ENCODE data around the gene CBR1. TPM values are rescaled to one million over a fixed set of nuclear protein-coding genes. Genes with fewer than 3 reads are reported as not detected.

Gene CBR1
- polyA plus RNA-seq, 3 donors from 2014 or later, result 60.1 to 69.6 (median 62.1) TPM

DNA sequence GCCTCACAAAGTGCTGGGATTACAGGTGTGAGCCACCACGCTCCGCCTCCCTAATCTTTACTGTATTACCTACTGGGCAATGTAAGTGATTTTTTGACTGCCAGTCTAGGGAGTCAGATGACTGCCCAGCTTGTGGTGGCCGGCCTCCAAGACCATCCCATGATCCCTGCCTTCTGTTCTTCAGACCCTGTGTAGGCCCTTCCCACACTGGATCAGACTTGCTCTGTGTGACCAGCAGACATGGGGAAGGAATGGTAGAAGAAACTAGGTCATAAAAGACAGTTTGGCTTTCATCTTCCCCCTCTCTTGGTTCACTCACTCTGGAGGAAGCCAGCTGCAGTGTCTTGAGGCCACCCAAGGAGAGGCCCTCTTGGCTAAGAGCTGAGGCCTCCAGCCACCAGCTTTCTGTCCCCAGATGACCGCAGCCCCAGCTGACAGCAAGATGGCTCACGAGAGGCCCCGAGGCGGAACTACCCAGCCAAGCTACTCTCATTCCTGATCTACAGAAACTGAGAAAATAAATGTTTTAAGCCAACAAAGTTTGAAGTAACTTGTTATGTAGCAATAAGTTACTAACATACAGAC lies 50.6 kb downstream of the CBR1 start:
- Mint-ChIP-seq H3K27ac (no peak overlapping the region), H3K4me1 (peaks cover under 1% of the 10 kb centered on the region in 2 donors), H3K27me3 (ENCODE audit: low read depth in 3 of 3) (peaks cover 0 to 3% (median 0%) of the 10 kb centered on the region in 3 donors), H3K36me3 (no peaks in the 10 kb centered on the region), H3K4me3 (no peak overlapping the region), H3K9me3 (no peaks in the 10 kb centered on the region)
- no peak for DNase-seq

Other genes starting within 250 kb of the CBR1 start
- gene SETD4, start 9.5 kb upstream of the CBR1 start, polyA plus RNA-seq, result 10 to 100 TPM in 1 of 3 donors, 1 to 10 TPM in 2; 6.5 to 11.2 (median 8.6) TPM
- 1 to 10 TPM; 1.1 to 5.1 (median 1.5) TPM for gene CBR3, start 65.1 kb downstream of the CBR1 start, polyA plus RNA-seq
- gene DOP1B, start 86.8 kb downstream of the CBR1 start, polyA plus RNA-seq, result 10 to 100 TPM in 1 of 3 donors, 1 to 10 TPM in 2; 2.5 to 15.5 (median 4.5) TPM

All from immature natural killer cell (primary cell).